KMS-11 (cell line): Measurements from ENCODE around the gene MYBL2.

Experiments used
- H2AFZ ChIP-seq: fragments of 200-600 bp; sonication (generic); 2 replicates; pipeline ENCODE4 v1.6.1; 2016; ENCODE audit warnings: antibody characterized with exemption, mixed run types, low read depth
- H3K27ac ChIP-seq: fragments of 200-600 bp; sonication (generic); 2 replicates; pipeline ENCODE4 v1.6.1; 2016; ENCODE audit warnings: mild to moderate bottlenecking, mixed run types
- H3K27me3 ChIP-seq: fragments of 200-600 bp; sonication (generic); 2 replicates; pipeline ENCODE4 v1.6.1; 2017; ENCODE audit warnings: mild to moderate bottlenecking, low read depth, mixed run types, moderate library complexity; ENCODE audit not compliant: insufficient read depth
- H3K36me3 ChIP-seq: fragments of 200-600 bp; sonication (generic); 2 replicates; pipeline ENCODE4 v1.6.1; 2017; ENCODE audit warnings: mild to moderate bottlenecking, mixed run types; ENCODE audit not compliant: insufficient read depth
- H3K4me1 ChIP-seq: fragments of 200-600 bp; sonication (generic); 2 replicates; pipeline ENCODE4 v1.6.1; 2016; ENCODE audit warnings: mild to moderate bottlenecking, low read depth, mixed run types; ENCODE audit not compliant: poor library complexity, severe bottlenecking
- H3K4me2 ChIP-seq: fragments of 200-600 bp; sonication (generic); 2 replicates; pipeline ENCODE4 v1.7.0; 2016; ENCODE audit warnings: mild to moderate bottlenecking, mixed run types
- H3K4me3 ChIP-seq: fragments of 200-600 bp; sonication (generic); IDR thresholded peaks from 2 replicates; pipeline ENCODE4 v1.6.1; 2017; ENCODE audit warnings: low read depth, low read length, mixed read lengths; ENCODE audit not compliant: insufficient read depth
- H3K79me2 ChIP-seq: fragments of 200-600 bp; sonication (generic); 2 replicates; pipeline ENCODE4 v1.6.1; 2016; ENCODE audit warnings: low read depth, mixed run types; ENCODE audit not compliant: insufficient read depth
- H3K9ac ChIP-seq: fragments of 200-600 bp; sonication (generic); 2 replicates; pipeline ENCODE4 v1.6.1; 2016; ENCODE audit warnings: mild to moderate bottlenecking, mixed run types
- H4K20me1 ChIP-seq: fragments of 200-600 bp; sonication (generic); 2 replicates; pipeline ENCODE4 v1.6.1; 2016; ENCODE audit warnings: mild to moderate bottlenecking, mixed run types; ENCODE audit not compliant: insufficient read depth
- CTCF ChIP-seq: fragments of 200-600 bp; sonication (generic); conservative IDR thresholded peaks from 2 replicates; pipeline ENCODE4 v1.6.1; 2017; ENCODE audit warnings: low read depth, mild to moderate bottlenecking, antibody characterized with exemption, low read length, moderate library complexity, mixed read lengths

The MYBL2 gene

GRCh38 chr20:43680981-43681380 is 14.1 kb downstream of the MYBL2 start:
- H3K4me3 ChIP-seq, result no peak overlapping the region
- TF ChIP-seq CTCF, result no peak
- no peaks in the 10 kb centered on the region for H3K27me3 ChIP-seq
- peaks cover 83% of the 10 kb centered on the region for H3K4me1 ChIP-seq
- peaks cover 11% of the 10 kb centered on the region; the same call in 1 of the 2 replicates for H3K36me3 ChIP-seq
- H4K20me1 ChIP-seq, result no peaks in the 10 kb centered on the region
- peaks cover 77% of the 10 kb centered on the region for H3K79me2 ChIP-seq
- H3K27ac ChIP-seq, result peak overlapping the region; percentile 99
- H2AFZ ChIP-seq, result no peak overlapping the region
- H3K9ac ChIP-seq, result peak overlapping the region; percentile 90
- peak overlapping the region; percentile 89 for H3K4me2 ChIP-seq

- no peak overlapping the region for H2AFZ ChIP-seq
- peak overlapping the region; percentile 99 for H3K27ac ChIP-seq
- H3K27me3 ChIP-seq, result no peaks in the 10 kb centered on the region
- H3K4me3 ChIP-seq, result no peak overlapping the region
- H4K20me1 ChIP-seq, result no peaks in the 10 kb centered on the region
- peak overlapping the region; percentile 90 for H3K9ac ChIP-seq
- peak; percentile 72 for TF ChIP-seq CTCF
- peak overlapping the region; percentile 89 for H3K4me2 ChIP-seq
- peaks cover 83% of the 10 kb centered on the region for H3K4me1 ChIP-seq
- H3K36me3 ChIP-seq, result peaks cover 12% of the 10 kb centered on the region
- H3K79me2 ChIP-seq, result peaks cover 77% of the 10 kb centered on the region
These were observed 14.6 kb downstream of the MYBL2 start for GRCh38 chr20:43681468-43681942.

- Histone ChIP-seq H3K36me3 (peaks cover 17% of the 10 kb centered on the region), H3K9ac (peak overlapping the region; percentile 90), H3K79me2 (peaks cover 76% of the 10 kb centered on the region), H3K4me1 (peaks cover 83% of the 10 kb centered on the region), H2AFZ (peak overlapping the region; percentile 25; the same call in 1 of the 2 replicates), H3K27ac (peak overlapping the region; percentile 99), H3K4me3 (peak overlapping the region; percentile 7), H3K27me3 (no peaks in the 10 kb centered on the region), H4K20me1 (no peaks in the 10 kb centered on the region), H3K4me2 (peak overlapping the region; percentile 89)
- TF ChIP-seq CTCF, result no peak
These were observed 15.1 kb downstream of the MYBL2 start for GRCh38 chr20:43681991-43682410.

GRCh38 chr20:43682446-43682845 is 15.5 kb downstream of the MYBL2 start:
- no peaks in the 10 kb centered on the region for H4K20me1 ChIP-seq
- no peak for TF ChIP-seq CTCF
- H3K4me3 ChIP-seq, result peak overlapping the region; percentile 7
- peak overlapping the region; percentile 99 for H3K27ac ChIP-seq
- peaks cover 83% of the 10 kb centered on the region for H3K4me1 ChIP-seq
- peaks cover 21% of the 10 kb centered on the region for H3K36me3 ChIP-seq
- peak overlapping the region; percentile 83 for H3K4me2 ChIP-seq
- peak overlapping the region; percentile 30; the same call in 1 of the 2 replicates for H3K9ac ChIP-seq
- H3K79me2 ChIP-seq, result peaks cover 73% of the 10 kb centered on the region
- H2AFZ ChIP-seq, result peak overlapping the region; percentile 25; the same call in 1 of the 2 replicates
- no peaks in the 10 kb centered on the region for H3K27me3 ChIP-seq
